ENCODE results near the gene STXBP6.

The STXBP6 gene

GRCh38 chr14:25049568-25050268 lies at the start of gene STXBP6:
Gene STXBP6, minus strand, starts transcription at chr14:25050147. Its CDS starts 75,329 bp downstream, at chr14:24974818.
- no peak for DNase-seq

- DNase-seq: no peak
Observed at GRCh38 chr14:25097120-25097519, 47.2 kb upstream of the STXBP6 start.

- DNase-seq: no peak
Observed at GRCh38 chr14:25095736-25096437, 45.9 kb upstream of the STXBP6 start.

GRCh38 chr14:25094171-25094907 lies 44.4 kb upstream of the STXBP6 start:
- DNase-seq: no peak

- no peak for DNase-seq
Observed at GRCh38 chr14:25092258-25092740, 42.4 kb upstream of the STXBP6 start.

GRCh38 chr14:25090716-25091454 lies 40.9 kb upstream of the STXBP6 start:
- DNase-seq: no peak

GRCh38 chr14:25090256-25090655 lies 40.3 kb upstream of the STXBP6 start:
- DNase-seq: no peak

- DNase-seq: no peak
Observed at GRCh38 chr14:25089496-25089895, 39.5 kb upstream of the STXBP6 start.

GRCh38 chr14:25086821-25087396 lies 37.0 kb upstream of the STXBP6 start:
- no peak for DNase-seq

- no peak for DNase-seq
Observed at GRCh38 chr14:25086081-25086480, 36.1 kb upstream of the STXBP6 start.

GRCh38 chr14:25080682-25081081 lies 30.7 kb upstream of the STXBP6 start:
- DNase-seq: no peak

- no peak for DNase-seq
Observed at GRCh38 chr14:25079311-25079710, 29.4 kb upstream of the STXBP6 start.

- DNase-seq: no peak
Observed at GRCh38 chr14:25074099-25074685, 24.2 kb upstream of the STXBP6 start.

GRCh38 chr14:25069879-25070278 lies 19.9 kb upstream of the STXBP6 start:
- no peak for DNase-seq

- no peak for DNase-seq
Observed at GRCh38 chr14:25067600-25067999, 17.7 kb upstream of the STXBP6 start.

- DNase-seq: no peak
Observed at GRCh38 chr14:25062022-25062321, 12.0 kb upstream of the STXBP6 start.

- no peak for DNase-seq
Observed at GRCh38 chr14:25056688-25057078, 6.7 kb upstream of the STXBP6 start.

- no peak for DNase-seq
Observed at GRCh38 chr14:25055992-25056687, 6.2 kb upstream of the STXBP6 start.

GRCh38 chr14:25055005-25055404 lies 5.1 kb upstream of the STXBP6 start:
- no peak for DNase-seq

- DNase-seq: no peak
Observed at GRCh38 chr14:25053585-25053984, 3.6 kb upstream of the STXBP6 start.

GRCh38 chr14:25052921-25053320 lies 3.0 kb upstream of the STXBP6 start:
- no peak for DNase-seq

- DNase-seq: no peak
Observed at GRCh38 chr14:25052385-25052784, 2.4 kb upstream of the STXBP6 start.

All from NCI-H187 treated with DMSO at 0.1 percent for 48 hours (cell line).